C1 segment of cervical spinal cord (tissue), 14 donors: Measurements from ENCODE around the gene RAB11FIP4.

Experiments
- DNase-seq, 14 donors: peaks; one replicate each; lab custom pipeline; 2025; lab: John Stamatoyannopoulos, UW

The RAB11FIP4 gene

DNA sequence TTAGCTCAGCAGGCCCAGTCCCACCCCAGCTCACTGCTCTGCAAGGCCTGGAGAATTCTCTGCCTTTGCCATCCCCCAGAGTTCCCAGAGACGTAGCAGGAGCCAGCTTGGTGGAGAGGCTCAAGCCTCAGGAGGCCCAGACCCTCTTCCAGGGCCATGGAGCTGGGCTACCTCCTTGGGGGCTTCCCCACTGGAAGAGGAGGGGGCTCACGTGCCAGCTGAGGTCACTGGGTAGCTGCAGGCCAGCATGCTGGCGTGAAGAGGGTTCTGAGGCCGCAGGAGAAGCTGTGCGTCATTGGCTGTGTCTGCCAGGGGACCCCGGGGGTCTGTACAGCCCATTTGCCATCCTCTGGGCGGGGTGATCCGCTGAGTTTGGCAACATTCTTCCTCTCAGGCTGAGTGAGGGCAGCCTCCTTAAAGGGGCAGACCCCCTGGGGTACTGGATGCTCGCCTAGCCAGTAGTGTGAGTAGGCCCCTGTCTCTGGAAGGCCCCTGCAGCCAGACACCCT is 131.6 kb downstream of the RAB11FIP4 start:
- no peak for DNase-seq

DNA sequence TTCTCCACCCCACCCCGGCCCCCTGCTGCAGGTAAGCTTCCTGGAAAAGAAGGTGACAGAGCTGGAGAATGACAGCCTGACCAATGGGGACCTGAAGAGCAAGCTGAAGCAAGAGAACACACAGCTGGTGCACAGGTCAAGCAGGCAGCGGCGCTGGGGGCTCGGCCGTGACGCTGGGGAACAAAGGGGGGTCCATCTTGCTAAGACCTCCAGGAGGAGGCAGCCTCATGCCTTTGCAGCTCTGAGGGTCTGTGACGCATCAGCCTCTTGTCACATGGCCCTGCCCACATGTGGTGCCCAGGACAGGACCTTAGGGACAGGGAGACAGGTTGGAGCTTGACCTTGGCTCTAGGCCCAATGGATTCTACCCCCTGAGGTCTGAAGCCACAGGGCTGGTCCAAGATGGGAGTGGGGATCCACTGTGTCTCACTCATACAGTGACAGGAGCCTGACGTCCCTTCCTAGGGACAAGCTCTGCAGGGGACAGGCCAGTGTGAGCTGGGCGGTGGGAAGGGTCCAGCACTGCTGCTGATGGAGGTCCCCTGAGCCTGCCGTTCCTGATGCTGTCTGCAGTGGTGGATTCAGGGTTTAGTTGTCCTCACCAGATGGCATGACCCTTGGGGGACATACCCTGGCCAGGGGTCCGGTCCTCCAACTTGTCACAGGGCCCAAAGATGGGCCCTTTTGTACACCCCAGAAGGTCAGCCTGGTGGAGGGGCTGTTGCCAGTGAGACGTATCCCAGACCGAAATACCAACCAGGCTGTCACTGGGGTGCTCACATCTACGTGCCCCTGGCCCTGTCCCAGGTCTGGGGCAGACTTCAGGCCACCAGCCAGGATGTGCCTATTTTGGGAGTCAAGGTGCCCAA is 132.6 kb downstream of the RAB11FIP4 start:
- DNase-seq, result no peak

DNA sequence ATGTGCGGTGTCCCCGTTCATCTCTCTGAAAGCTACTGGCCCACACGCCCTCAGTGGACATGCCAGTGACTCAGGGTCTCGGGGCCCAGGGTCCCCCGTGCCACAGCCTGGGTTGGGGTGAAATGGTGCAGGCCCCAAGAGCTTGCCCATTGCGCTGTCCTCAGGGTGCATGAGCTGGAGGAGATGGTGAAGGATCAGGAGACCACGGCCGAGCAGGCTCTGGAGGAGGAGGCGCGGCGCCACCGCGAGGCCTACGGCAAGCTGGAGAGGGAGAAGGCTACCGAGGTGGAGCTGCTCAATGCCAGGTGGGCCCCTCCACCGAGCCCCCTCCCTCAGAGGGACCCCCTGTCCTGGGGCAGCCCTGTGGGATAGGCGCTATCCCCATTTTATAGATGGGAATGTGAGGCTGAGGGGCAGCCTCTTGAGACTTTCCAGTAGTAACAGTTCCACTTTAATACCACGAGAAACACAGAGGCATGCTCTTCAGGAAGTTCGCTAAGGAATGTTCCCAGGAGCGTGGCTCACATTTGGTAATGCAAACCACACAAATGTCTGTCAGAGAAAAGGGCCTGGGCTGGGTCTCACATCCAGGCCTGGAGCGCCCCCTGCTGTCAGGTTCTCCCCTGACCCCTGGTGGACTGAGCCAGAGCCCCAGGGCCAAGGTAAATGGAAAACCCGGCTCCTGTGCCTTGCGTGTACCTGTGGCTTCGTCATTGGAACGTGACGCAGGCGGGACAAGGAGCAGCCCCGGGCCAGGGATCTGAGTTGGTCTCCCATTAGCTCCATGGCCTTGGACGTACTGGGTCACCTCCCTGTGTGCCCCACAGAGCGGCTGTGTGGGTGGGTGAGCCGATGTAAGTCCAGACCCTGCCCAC is 133.7 kb downstream of the RAB11FIP4 start:
- DNase-seq, result peak in 12 of 14 donors; percentile 20 to 84 (median 61)

DNA sequence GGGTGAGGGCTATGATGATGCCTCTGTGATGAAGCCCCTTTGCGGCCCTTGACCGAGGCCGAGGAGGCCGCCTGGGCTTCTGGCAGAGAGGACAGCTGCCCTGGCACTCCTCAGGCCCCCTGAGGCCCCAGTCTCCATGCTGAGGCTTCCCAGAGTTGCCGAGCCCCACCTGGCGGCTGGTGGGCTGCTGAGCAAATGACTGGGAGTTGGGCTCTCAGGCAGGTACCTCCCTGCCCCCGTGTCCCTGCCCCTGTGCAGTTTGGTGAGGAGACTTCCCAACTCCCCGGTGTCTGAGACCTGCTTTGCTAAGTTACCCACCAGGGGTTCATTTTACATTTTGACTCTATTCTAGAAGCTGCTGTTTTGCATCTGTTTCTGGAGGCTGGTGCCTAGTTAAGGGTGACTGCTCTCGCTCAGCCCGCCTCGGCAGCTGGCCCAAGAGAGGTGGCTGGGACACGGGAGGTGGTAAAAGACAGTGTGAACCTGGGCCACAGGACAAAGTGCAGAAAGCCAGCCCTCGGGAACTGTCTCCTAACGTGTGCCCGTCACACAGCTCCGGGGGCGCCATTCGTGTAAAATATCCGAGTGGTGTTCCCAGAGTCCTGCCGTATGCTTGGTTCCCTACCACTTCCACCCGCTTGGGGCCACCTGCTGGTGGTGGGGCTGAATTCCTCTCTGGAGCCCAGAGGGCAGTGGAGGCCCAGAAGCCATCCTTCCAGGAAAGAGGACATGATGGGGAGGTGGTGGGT is 134.5 kb downstream of the RAB11FIP4 start:
- peak in 1 of 14 donors; percentile 50 for DNase-seq

DNA sequence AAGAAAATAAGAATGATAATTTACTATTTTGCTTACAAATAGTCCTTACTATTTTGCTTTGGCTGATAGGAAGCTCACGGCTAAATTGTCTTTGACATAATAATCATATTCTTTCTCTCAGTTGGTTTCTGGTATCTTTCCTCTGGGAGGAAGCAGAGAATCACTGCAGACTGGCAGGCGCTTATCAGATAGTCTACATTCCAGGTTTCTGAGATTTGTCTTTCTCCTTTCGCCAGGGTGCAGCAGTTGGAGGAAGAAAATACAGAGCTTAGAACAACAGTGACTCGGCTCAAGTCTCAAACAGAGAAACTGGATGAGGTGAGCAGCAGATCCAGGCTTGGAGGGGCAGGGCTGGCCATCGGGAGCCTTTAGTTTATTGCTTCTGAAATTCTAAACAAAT is 136.1 kb downstream of the RAB11FIP4 start:
- DNase-seq, result no peak

DNA sequence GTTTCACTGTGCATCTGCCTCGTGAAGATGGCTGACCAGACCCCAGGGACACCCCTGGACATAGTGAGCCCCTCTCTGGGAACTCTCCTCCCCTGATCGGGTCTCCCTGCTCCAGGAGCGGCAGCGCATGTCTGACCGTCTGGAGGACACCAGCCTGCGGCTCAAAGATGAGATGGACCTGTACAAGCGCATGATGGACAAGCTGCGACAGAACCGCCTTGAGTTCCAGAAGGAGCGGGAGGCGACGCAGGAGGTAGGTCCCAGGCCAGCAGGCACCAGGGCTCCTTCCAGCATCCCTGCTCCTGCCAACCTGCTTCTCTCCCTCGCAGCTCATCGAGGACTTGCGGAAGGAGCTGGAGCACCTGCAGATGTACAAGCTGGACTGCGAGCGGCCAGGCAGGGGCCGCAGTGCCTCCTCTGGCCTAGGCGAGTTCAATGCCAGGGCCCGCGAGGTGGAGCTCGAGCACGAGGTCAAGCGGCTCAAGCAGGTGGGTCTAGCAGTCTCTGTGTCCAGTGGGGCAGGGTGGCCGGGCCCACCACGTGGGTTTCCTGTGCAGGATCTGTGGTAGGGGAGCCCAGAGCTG is 136.9 kb downstream of the RAB11FIP4 start:
- DNase-seq, result no peak

DNA sequence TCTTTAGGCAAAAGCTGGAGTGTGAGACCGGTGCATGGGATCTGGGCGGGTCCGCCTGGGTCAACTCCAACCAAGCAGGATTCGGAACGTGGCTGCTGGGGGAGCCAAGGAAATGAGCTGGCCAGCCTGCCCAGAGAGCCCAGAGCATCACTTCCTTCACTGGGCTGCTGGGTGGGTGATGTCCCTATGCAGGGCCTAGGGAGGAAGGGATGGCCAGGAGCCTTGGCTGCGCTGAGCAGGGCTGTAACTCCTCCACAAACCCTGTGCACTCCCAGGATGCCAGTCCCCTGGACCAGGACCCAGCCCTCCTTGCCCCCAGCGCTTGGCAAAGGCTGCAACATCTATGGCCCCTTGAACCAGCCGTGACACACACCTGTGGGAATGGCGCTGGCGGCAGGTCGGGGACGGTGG is 138.4 kb downstream of the RAB11FIP4 start:
- no peak for DNase-seq

DNA sequence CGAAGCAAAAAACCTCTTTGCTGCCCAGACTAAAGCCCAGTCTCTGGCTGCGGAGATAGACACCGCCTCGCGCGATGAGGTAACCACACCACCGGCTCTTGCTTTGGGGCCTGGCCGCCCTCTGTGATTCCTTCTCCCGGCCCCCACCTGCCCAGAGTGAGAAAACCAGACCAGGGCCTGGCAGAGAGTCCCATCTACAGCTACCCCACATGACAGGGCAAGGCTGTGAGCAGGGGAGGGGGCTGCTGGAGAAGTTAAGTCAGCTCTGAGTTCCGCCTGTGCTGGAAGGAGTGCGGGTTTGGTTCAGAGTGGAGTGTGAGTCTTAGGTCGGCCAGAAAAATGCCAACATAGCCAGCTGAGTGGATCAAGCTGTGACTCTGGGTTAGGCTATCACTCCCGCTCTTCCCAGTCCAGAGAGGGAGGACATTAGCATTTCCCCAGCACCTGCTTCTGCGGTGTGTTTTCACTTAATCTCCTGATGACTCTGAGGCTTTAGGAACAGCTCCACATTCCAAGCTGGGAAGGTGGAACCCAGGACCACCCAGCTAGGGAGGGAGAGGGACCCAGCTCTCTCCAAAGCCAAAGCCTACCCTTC is 139.0 kb downstream of the RAB11FIP4 start:
- no peak for DNase-seq

DNA sequence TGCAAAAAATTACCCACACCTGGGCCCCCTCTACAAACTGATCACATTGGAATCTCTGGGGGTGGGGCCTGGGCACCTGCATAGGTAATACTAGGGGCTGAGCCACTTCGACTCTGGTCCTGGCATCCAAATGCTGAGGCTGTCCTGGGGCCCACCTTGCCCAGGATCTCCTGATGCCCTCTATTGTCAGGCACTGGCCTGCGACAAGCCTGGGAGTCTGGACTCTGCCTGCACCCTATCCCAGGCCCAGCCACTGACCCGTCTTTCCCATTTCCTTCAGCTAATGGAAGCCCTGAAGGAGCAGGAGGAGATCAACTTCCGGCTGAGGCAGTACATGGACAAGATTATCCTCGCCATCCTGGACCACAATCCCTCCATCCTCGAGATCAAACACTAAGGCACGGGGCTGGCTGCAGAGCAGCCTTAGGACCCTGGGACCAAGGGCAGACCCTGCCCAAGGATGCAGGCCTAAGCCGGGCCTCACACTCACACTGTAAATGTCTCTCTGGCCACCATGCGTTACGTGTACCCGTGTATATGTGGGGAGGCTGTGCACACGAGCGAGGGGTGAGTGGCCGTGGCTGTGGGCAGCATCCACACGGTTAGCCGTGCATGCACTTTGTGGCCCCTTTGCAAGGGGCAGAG is 140.0 kb downstream of the RAB11FIP4 start:
- no peak for DNase-seq

DNA sequence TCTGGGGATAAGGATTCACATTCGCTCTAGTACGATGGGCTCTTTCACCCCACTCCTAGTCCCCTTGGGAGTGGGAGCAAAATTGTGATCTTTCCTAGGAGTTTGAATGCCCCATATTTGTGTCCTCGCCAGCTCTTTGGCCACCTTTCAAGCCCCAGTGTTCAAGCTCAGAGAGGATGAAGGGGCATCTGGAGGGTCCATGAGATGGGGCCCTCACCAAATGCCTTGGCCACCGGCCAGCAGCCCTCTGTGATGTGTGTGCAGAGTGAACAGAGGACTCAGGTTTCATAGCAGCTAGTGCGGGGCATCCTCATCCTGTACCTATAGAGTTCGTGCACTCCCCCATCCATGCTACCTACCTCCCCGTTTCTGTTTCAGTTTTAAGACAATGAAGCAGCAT is 140.6 kb downstream of the RAB11FIP4 start:
- DNase-seq, result no peak

DNA sequence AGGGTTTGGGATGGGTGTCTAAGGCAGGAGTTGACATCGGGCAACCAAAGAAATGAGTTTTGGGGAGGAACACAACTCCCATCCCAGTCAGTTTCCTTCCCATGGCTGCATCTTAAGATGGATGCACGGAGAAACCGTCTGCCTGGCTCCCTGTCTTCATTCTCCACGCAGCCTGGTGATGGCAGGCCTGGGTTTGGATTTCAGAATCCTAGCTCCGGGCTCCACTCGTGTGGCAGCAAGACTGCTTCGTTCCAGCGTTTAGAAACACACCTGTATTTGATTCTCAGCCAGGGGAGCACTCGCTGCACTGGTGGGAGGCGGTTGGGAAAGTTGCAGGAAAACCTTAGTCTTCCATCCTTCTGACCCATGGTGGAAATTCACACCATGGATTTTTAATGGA is 141.1 kb downstream of the RAB11FIP4 start:
- no peak for DNase-seq

DNA sequence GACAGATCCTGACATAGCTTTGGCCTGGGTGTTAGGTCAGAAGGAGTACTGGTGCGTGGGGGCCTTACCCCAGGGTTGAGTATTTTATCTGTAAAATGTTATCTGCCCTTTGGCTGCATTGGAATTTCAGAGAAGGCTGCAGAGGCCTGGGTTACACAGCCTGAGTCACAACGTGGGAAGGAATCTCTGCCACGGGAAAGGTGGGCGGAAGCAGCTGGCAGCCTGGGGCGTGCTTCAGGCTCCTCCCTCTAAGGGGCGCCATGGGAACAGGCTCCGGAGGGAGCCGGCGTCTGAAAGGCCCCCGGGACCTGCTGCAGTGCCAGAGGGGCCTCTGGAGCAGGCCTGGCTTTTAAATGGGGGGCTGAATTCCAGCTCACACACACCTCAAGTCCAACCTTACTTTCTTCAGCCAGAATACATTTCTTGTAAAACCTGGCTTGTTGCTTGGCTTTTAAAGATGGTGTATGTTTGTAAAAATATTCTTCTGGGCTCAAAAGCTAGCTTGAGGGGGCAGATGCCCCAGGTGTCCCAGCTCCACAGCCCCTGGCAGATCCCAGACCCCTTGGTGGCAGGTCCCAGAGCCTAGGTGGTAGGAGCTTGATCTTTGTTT is 142.2 kb downstream of the RAB11FIP4 start:
- peak in 1 of 14 donors; percentile 13 for DNase-seq

DNA sequence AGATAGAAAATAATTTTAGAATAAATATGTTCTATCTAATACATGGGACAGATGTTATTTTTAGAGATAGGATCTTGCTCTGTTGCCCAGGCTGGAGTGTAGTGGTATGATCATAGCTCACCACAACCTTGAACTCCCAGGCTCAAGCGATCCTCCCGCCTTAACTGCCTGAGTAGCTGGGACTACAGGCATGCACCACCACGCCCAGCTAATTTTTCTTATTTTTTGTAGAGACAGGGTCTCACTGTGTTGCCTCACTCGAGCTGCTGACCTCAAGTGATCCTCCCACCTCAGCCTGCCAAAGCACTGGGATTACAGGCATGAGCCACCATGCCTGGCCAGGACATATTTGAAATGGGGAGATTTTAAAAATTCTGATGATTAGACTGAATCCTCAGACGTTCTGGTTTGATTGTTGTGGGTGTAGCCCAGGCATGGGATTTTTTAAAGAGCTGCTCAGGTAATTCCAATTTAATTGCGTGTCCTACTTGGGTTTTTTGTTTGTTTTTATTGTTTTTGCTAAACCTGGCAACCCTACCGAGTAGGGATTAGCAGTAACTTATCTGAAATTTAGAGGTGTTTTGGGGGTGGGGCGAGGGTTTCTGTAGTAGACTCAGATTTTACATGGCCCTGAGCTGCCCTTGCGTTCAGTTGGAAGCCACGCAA is 142.9 kb downstream of the RAB11FIP4 start:
- no peak for DNase-seq

DNA sequence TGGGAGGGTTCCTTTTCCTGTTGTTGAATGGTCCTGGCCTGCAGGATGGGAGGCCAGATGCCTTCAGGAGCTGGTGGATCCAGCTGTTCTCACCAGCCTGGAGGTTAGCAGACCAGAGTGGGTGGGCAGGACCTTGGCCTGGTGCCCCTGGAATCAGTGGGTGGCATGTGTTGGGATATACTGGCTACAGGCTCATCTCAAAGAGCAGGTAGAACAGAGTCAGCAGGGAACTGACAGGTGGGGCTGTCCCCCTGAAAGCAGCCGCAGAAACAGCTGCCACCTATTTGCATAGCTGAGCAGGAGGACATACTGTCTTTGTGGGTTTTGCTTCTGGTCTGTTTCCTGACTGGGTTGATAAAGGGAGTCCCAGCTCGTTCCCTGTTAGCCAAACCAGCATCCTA is 144.1 kb downstream of the RAB11FIP4 start:
- DNase-seq, result no peak

DNA sequence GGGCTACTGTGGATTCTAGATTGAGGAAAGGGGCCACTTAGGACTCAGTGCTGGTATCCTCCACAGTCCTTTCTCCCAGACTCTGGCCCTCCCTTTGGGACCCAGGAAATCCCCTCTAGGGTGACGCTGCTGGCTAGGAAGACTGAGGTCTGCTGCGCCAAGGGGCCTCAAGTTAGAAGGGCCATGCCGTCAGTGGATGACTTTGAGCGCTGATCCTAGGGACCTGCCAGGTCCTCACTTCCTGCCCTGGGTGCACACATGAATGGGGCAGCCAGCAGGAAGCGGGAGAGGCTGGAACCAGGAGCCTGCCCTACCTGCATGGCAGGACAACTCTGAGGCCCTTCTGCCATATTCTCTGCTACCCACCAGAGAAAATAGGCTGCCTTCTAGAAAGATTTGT is 145.0 kb downstream of the RAB11FIP4 start:
- no peak for DNase-seq

DNA sequence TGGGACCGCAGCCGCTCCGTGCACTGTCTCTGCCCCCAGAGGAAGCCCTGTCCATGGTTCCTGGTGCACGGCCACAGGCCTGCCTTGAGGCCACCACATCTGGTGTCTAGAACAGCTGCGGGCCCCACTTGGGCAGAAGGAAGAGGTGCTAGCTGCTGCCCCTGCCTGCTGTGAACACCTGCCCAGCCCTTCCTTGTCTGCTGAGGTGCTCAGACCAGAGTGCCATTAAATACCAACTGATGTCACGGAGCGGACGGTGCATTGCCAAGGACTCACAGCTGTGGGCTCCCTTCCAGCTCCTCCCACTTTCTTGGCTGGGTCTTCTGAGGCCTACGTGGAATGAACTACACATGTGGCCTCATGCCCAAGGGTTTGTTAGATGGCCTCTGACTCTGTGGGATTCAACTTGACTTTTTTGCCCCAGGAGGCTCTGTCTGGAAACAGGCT is 146.1 kb downstream of the RAB11FIP4 start:
- DNase-seq, result no peak

DNA sequence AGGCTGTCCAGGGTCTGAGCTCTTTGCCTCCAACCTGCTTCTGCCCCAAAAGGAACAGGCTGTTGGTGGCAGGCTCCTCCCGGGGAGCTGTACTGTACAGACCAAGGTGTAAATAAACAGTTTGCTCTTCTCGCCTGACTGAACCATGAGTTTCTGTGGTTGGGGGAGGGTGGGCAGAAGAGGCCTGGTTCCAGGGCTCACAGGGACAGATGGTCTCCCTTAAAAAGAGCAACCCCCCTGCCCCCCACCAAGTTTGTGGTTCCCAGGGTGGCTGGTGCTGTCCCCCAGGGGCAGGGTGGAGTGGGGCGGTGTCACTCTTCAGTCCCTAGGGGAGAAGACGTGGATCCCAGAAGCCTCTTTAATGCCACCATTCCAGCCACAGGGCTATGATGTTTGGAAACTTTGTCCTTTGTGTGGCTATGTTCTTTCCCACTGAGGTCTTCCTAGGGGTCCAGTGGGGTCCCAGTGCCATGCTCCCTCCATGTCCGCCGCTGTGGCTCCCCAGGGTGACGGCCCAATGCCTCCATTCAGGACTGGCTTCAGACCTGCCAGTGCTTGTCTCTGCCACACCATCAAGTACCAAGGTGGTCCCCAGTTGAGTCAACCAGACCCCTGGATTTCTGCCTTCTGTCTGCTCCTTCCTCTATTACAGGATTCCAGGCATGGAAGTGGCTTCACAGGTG is 146.7 kb downstream of the RAB11FIP4 start:
- no peak for DNase-seq

DNA sequence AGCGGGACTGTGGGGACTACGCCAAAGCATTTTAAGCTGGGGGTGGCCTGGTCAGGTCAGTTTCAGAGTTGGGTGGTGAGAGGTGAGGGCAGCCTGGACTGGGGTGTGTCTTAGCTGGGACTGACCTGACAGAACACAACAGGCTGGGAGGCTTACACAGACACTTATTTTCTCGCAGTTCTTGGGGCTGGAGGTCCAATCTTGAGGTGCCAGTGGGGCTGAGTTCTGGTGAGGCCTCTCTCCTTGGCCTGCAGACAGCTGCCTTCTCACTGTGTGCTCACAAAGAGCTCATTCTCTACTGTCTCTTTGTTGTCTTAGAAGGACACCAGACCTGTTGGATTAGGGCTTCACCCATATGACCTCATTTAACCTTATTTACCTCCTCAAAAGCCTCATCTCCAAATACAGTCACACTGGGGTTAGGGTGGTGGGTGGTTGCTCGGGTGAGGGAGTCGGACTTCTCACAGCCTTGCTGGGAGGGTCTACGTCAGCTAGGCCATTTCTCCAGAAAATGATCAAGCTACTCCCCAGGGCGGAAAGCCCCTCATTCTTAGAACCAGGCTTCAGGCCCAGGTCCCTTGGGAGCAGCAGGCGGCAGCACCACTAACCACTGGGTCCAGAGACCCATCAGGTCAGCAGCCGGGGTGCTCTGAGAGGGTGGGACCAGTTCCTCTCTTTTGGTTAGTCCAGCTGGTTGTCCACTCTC is 149.3 kb downstream of the RAB11FIP4 start:
- no peak for DNase-seq
